ENCODE measurements around the gene E2F8.
"Not testable (repeated sequence)": the region's sequence is repeated elsewhere in the genome, so short reads cannot be mapped to it uniquely, and the experiment has no call there.

Gene E2F8

GRCh38 chr11:19267567-19267966 lies 26.8 kb upstream of the E2F8 start:
- DNase-seq (ENCODE audit: low spot score), result no peak
- no peak overlapping the region for H3K27ac ChIP-seq
- ChIA-PET POLR2A (ENCODE audit: low non-redundant PET) (interaction anchor here (0.6 kb wide), 1 partner anchor 16 kb away, joined by 4 read pairs; no protein-coding TSS in a partner anchor), CTCF (interaction anchor here (0.6 kb wide), 1 partner anchor 118 kb away, joined by 3 read pairs; no protein-coding TSS in a partner anchor)
- no peak for TF ChIP-seq CTCF (conservative IDR thresholded peaks at IDR 0.05; ENCODE audit: low read depth)

- ChIA-PET CTCF (no interaction called here), POLR2A (ENCODE audit: low non-redundant PET) (no interaction called here)
- TF ChIP-seq CTCF (conservative IDR thresholded peaks at IDR 0.05; ENCODE audit: low read depth), result no peak
- no peak overlapping the region for H3K27ac ChIP-seq
- no peak for DNase-seq (ENCODE audit: low spot score)
Observed at GRCh38 chr11:19263333-19263732, 22.6 kb upstream of the E2F8 start.

GRCh38 chr11:19259487-19260345 lies 19.0 kb upstream of the E2F8 start:
- peak; percentile 93 for TF ChIP-seq CTCF (conservative IDR thresholded peaks at IDR 0.05; ENCODE audit: low read depth)
- DNase-seq (ENCODE audit: low spot score), result peak; percentile 41
- CTCF ChIA-PET, result interaction anchor here (0.5 to 1.7 kb wide), 28 partner anchors 8 to 1341 kb away, joined by 3 to 27 read pairs (median 4); no protein-coding TSS in a partner anchor
- no peak overlapping the region for H3K27ac ChIP-seq
- POLR2A ChIA-PET (ENCODE audit: low non-redundant PET), result interaction anchor here (0.5 kb wide), 1 partner anchor 22 kb away, joined by 3 read pairs; no protein-coding TSS in a partner anchor

- no peak overlapping the region for H3K27ac ChIP-seq
- no peak for TF ChIP-seq CTCF (conservative IDR thresholded peaks at IDR 0.05; ENCODE audit: low read depth)
- no peak for DNase-seq (ENCODE audit: low spot score)
- ChIA-PET CTCF (interaction anchor here (0.6 to 1.7 kb wide), 6 partner anchors 19 to 422 kb away, joined by 3 to 10 read pairs (median 4); no protein-coding TSS in a partner anchor), POLR2A (ENCODE audit: low non-redundant PET) (interaction anchor here (0.5 kb wide), 1 partner anchor 23 kb away, joined by 3 read pairs; no protein-coding TSS in a partner anchor)
Observed at GRCh38 chr11:19258641-19259230, 18.0 kb upstream of the E2F8 start.

- CTCF ChIA-PET; DNase-seq (ENCODE audit: low spot score); POLR2A ChIA-PET (ENCODE audit: low non-redundant PET); H3K27ac ChIP-seq: not testable (repeated sequence)
Observed at GRCh38 chr11:19254441-19254840, 13.7 kb upstream of the E2F8 start.

GRCh38 chr11:19253817-19254216 lies 13.1 kb upstream of the E2F8 start:
- no peak overlapping the region for H3K27ac ChIP-seq
- no peak for TF ChIP-seq CTCF (conservative IDR thresholded peaks at IDR 0.05; ENCODE audit: low read depth)
- ChIA-PET CTCF (no interaction called here), POLR2A (ENCODE audit: low non-redundant PET) (no interaction called here)
- no peak for DNase-seq (ENCODE audit: low spot score)

All from RWPE1 (cell line).